ENCODE measurements around the gene SKAP1.
A peak's percentile ranks its signal among the peaks of the same experiment; 100 is the strongest.

SKAP1 gene

DNA sequence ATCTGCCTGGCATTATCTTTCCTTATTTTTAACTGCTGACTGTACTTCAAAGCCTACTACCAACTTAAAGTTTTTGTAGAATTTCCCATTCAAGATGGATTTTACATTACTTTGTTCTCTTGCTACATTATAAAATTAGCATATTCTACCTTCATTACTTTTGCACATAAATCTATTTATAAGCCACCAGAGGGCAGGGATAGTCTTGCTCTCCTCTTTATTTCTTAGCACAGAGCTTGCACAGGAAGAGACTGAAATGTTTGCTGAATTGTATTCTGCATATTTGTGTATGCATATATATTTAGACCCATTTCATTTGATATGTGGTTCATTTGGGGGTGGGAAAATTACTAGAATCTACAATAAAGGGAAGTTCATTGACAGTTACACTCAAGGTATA, 108.0 kb downstream of the SKAP1 start:
- H3K27ac Mint-ChIP-seq (ENCODE audit: low read depth): no peak overlapping the region
- ATAC-seq (replicated peaks; ENCODE audit: extremely low read depth, poor library complexity, severe bottlenecking): no peak
- no peak overlapping the region for H3K4me3 Mint-ChIP-seq
- no peak for DNase-seq (ENCODE audit: low spot score in 2 of 2)
- peaks cover 29% of the 10 kb centered on the region for H3K4me1 Mint-ChIP-seq
- no peaks in the 10 kb centered on the region for H3K9me3 Mint-ChIP-seq
- H3K27me3 Mint-ChIP-seq: no peaks in the 10 kb centered on the region
- peaks cover 10% of the 10 kb centered on the region for H3K36me3 Mint-ChIP-seq (ENCODE audit: insufficient read depth)

DNA sequence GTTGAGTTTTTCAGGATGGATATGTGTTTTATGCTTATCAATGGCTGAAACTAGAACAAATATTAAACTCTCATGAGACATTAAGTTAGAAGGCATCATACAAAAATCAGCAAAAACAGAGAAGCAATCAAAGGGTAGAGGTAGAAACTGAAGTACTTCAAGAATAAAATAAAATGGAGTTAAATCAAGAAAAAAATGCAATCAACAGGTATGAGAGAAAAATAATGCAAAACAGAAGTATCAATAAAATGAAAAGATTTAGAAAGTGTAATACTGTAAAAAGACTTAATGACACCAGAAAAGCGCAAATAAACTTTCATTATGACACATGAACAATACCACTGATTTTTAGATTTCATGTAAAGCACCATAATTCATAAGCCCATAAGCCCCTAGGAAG, 112.3 kb downstream of the SKAP1 start:
- no peak for ATAC-seq (replicated peaks; ENCODE audit: extremely low read depth, poor library complexity, severe bottlenecking)
- peaks cover 49% of the 10 kb centered on the region for H3K4me1 Mint-ChIP-seq
- H3K36me3 Mint-ChIP-seq (ENCODE audit: insufficient read depth): peaks cover 11% of the 10 kb centered on the region
- no peaks in the 10 kb centered on the region for H3K27me3 Mint-ChIP-seq
- DNase-seq (ENCODE audit: low spot score in 2 of 2): no peak
- H3K27ac Mint-ChIP-seq (ENCODE audit: low read depth): no peak overlapping the region
- no peaks in the 10 kb centered on the region for H3K9me3 Mint-ChIP-seq
- H3K4me3 Mint-ChIP-seq: no peak overlapping the region

DNA sequence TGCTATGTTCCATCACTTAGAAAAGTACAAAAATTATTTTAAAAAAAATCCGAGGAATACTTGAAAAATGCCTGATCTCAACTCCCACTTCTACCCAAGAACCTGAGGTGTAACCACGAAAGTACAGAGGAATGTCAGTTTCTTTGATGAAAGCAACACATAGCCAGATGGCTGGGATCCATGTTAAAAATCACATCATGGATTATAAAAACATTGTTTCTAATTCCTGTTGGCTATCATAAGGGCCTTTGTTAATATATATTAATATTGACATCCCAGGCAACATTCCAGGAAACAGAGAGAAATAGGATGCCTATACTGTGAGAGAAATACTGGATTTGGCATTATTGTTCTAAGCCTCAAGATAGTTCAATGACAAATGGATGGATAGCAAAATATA, 115.3 kb downstream of the SKAP1 start:
- Mint-ChIP-seq H3K4me3 (no peak overlapping the region), H3K27ac (ENCODE audit: low read depth) (no peak overlapping the region)
- ATAC-seq (replicated peaks; ENCODE audit: extremely low read depth, poor library complexity, severe bottlenecking): no peak

DNA sequence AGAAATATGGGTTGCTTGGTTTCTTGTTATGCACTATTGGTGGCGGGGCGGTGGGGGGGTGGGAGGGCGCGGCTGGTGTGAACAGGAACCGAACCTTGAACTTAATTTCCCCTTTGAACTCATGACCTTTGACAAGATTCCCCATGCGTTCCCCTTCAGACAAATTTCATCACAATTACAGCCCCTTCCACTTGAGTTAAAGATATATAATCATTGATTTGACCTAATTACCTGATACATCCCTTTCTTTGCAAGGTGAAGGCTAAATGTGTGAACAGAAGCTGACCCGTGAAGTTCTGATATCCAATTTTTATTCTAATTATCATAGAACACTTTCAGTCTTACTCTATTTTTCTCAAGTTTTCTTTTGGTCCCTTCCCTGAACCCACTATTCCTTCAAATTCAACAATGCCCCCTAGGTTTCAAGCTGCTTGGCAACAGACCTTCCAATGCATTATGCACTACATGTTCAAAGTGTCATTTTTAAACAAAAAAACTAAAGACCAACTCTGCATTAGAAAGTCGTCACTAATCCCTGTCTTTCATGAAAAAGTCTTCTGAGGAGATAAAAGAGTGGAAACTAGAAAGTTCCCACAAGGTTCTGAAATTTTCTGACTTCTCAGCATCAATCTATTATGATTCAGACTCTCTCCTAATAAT, 116.8 kb downstream of the SKAP1 start:
- DNase-seq (ENCODE audit: low spot score in 2 of 2) (no peak), ATAC-seq (replicated peaks; ENCODE audit: extremely low read depth, poor library complexity, severe bottlenecking) (no peak)
- no peaks in the 10 kb centered on the region for H3K9me3 Mint-ChIP-seq
- no peak overlapping the region for H3K4me3 Mint-ChIP-seq
- peaks cover 29% of the 10 kb centered on the region for H3K4me1 Mint-ChIP-seq
- H3K36me3 Mint-ChIP-seq (ENCODE audit: insufficient read depth): peaks cover 7% of the 10 kb centered on the region
- no peaks in the 10 kb centered on the region for H3K27me3 Mint-ChIP-seq
- no peak overlapping the region for H3K27ac Mint-ChIP-seq (ENCODE audit: low read depth)

More for the DNA sequence above, 115.3 kb downstream of the SKAP1 start:
- Mint-ChIP-seq H3K9me3 (no peaks in the 10 kb centered on the region), H3K4me1 (peaks cover 38% of the 10 kb centered on the region), H3K36me3 (ENCODE audit: insufficient read depth) (peaks cover 10% of the 10 kb centered on the region), H3K27me3 (no peaks in the 10 kb centered on the region)
- no peak for DNase-seq (ENCODE audit: low spot score in 2 of 2)

DNA sequence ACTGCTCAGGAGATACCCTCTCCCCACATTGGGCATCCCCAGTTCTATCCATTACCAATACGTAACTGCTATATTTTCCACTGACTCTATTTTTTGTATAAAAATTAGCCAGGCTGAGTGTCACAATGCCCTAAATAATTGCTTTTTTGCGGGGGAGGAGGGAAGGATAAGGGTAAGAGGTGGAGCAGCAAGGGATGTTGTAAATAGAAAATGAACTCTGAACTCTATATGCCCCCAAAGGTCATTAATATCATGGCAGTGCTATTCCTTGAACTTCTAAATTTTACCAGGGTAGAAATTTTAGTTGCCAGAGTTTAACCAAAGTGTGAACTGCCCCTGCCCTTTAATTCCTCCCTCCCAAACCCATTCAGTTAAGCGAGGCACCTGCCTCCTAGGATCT, 118.7 kb downstream of the SKAP1 start:
- Mint-ChIP-seq H3K4me3 (no peak overlapping the region), H3K27me3 (no peaks in the 10 kb centered on the region), H3K4me1 (peaks cover 18% of the 10 kb centered on the region), H3K9me3 (no peaks in the 10 kb centered on the region), H3K36me3 (ENCODE audit: insufficient read depth) (peaks cover 6% of the 10 kb centered on the region), H3K27ac (ENCODE audit: low read depth) (no peak overlapping the region)
- DNase-seq (ENCODE audit: low spot score in 2 of 2): no peak
- no peak for ATAC-seq (replicated peaks; ENCODE audit: extremely low read depth, poor library complexity, severe bottlenecking)

DNA sequence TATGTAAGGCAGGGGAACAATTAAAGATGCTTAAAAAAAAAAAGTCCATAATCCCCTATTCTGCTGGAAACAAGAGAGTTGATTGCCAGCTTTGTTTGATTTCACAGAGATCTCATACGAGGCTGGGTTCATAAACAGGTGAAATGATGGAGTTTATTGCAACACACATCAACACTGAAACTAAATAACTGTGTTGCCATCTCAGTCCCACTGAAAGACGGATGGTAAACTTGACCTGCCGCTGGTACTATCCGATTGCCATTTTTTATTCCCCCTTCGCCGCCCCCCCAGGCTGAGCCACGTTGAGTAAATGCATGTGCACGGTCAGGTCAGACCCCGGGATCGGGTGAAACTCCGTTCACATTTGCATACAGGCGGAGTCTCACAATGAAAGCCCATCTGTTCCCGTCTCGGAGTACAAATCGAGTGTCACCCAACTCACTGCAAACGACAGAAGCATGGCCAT, 119.2 kb downstream of the SKAP1 start:
- Mint-ChIP-seq H3K27ac (ENCODE audit: low read depth) (no peak overlapping the region), H3K27me3 (no peaks in the 10 kb centered on the region), H3K36me3 (ENCODE audit: insufficient read depth) (peaks cover 5% of the 10 kb centered on the region)

DNA sequence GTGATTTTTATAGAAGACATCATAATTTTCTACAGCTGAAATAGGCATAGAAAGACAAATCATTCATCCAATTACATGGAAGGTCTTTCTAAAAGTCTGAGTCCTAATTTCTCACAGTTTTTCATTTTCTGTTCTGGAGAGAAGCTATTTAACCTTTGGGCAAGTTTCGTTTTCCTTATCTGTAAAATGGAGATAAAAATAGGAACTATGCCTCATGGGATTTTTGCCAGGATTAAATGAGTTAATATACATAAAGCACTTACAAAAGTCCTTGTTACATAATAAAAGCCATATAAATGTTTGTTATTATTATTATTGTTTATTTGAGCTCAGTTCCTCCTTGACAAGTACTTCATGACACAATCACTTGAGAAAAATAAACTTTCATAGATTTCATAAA, 121.4 kb downstream of the SKAP1 start:
- Mint-ChIP-seq H3K27me3 (no peaks in the 10 kb centered on the region), H3K27ac (ENCODE audit: low read depth) (no peak overlapping the region), H3K36me3 (ENCODE audit: insufficient read depth) (peaks cover 5% of the 10 kb centered on the region), H3K9me3 (no peaks in the 10 kb centered on the region), H3K4me3 (no peak overlapping the region), H3K4me1 (peaks cover 17% of the 10 kb centered on the region)
- ATAC-seq (replicated peaks; ENCODE audit: extremely low read depth, poor library complexity, severe bottlenecking) (no peak), DNase-seq (ENCODE audit: low spot score in 2 of 2) (no peak)

More for the DNA sequence above, 119.2 kb downstream of the SKAP1 start:
- no peak overlapping the region for H3K4me3 Mint-ChIP-seq
- H3K4me1 Mint-ChIP-seq: peaks cover 12% of the 10 kb centered on the region
- no peaks in the 10 kb centered on the region for H3K9me3 Mint-ChIP-seq
- ATAC-seq (replicated peaks; ENCODE audit: extremely low read depth, poor library complexity, severe bottlenecking): no peak
- DNase-seq (ENCODE audit: low spot score in 2 of 2): no peak

DNA sequence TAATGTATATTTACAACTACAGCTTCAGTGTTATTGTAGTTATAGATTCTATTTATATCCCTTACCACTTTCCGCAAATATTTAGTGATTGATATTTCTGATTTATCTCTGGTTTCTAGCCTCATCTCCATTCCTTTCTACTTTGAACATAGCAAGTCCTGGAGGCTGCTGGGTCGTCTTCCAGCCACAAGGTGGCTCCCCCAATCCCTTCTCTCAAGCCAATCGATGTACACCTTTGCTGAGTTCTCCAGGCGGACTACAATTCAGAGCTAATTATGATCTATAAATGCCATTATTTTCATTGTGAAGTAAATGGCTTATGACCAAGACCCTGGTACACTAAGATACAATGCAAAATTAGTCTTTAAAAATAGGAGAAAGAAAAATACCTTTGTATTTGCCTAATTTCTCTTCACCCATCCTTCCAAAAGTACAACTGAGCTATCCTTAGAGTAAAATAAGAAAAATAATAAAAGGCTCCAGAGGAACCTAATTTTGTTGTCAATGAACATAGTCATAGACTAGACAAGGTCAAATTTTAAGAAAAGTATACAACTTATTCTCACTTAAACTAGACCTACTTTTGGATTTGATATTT, 122.1 kb downstream of the SKAP1 start:
- H3K4me1 Mint-ChIP-seq: peaks cover 11% of the 10 kb centered on the region
- peaks cover 5% of the 10 kb centered on the region for H3K36me3 Mint-ChIP-seq (ENCODE audit: insufficient read depth)
- no peaks in the 10 kb centered on the region for H3K9me3 Mint-ChIP-seq
- ATAC-seq (replicated peaks; ENCODE audit: extremely low read depth, poor library complexity, severe bottlenecking) (peak; percentile 68), DNase-seq (ENCODE audit: low spot score in 2 of 2) (peak in 1 of 2 donors; percentile 18)
- H3K27ac Mint-ChIP-seq (ENCODE audit: low read depth): peak overlapping the region; percentile 14
- no peaks in the 10 kb centered on the region for H3K27me3 Mint-ChIP-seq
- H3K4me3 Mint-ChIP-seq: no peak overlapping the region

DNA sequence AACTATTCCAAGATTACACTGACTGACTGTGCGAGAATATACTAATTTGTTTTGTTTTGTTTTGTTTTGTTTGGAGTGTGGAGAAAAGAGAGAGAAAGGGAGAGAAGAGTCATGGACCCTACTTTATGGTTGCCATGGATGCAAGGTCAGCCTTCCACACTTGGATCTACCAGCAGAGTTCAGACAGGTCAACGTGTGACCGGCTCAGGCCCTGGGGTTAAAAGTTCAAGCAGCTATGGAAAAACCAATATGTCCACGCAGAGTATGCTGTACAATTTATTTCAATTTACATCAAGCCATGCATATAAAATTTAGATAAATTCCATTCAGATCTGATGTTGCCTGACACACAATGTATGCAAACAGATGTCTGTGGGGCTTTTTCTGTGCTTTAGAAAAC, 122.8 kb downstream of the SKAP1 start:
- no peak overlapping the region for H3K27ac Mint-ChIP-seq (ENCODE audit: low read depth)
- ATAC-seq (replicated peaks; ENCODE audit: extremely low read depth, poor library complexity, severe bottlenecking): no peak
- peaks cover 11% of the 10 kb centered on the region for H3K4me1 Mint-ChIP-seq
- H3K4me3 Mint-ChIP-seq: no peak overlapping the region
- H3K27me3 Mint-ChIP-seq: no peaks in the 10 kb centered on the region
- H3K36me3 Mint-ChIP-seq (ENCODE audit: insufficient read depth): peaks cover 5% of the 10 kb centered on the region
- DNase-seq (ENCODE audit: low spot score in 2 of 2): no peak
- H3K9me3 Mint-ChIP-seq: no peaks in the 10 kb centered on the region

DNA sequence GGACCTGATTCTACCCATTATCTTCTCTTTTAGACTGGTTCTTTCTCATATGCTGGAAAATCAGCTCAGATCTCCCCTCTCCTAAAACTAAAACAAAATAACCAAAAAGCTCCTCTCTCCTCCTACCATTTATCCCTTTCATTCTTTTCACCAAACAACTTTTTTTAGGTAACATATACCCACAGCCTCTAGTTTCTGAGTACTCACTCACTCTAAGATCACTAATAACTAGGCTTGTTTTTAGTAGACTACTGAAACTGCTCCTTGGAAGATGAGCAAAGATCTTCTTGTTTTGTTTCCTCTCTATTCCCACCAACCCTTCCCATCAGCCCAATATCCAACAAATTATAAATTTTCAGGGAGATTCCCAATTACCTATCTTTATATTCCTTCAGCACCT, 129.0 kb downstream of the SKAP1 start:
- Mint-ChIP-seq H3K4me3 (no peak overlapping the region), H3K27ac (ENCODE audit: low read depth) (peak overlapping the region; percentile 13), H3K27me3 (no peaks in the 10 kb centered on the region), H3K9me3 (no peaks in the 10 kb centered on the region), H3K4me1 (peaks cover 41% of the 10 kb centered on the region), H3K36me3 (ENCODE audit: insufficient read depth) (no peaks in the 10 kb centered on the region)
- DNase-seq (ENCODE audit: low spot score in 2 of 2): no peak
- no peak for ATAC-seq (replicated peaks; ENCODE audit: extremely low read depth, poor library complexity, severe bottlenecking)

DNA sequence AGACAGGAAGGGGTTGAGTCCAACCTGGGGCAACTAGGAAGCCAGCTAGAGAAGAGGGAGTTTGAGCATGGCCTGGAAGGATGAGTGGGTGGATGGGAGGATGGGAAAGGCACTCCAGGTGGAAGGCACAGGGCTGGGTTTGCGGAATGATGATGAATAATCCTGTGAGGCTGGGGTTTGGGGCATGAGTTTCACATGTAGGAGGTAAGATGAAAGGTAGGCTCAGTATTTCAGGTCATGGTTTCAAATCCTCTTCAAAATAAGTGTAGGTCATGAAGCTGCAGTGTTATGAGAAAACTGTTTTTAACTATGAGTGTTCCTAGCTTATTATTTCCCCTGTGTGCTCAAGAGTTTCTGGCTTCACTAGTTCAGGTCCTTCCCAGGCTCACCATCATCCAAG, 130.3 kb downstream of the SKAP1 start:
- H3K9me3 Mint-ChIP-seq: no peaks in the 10 kb centered on the region
- no peaks in the 10 kb centered on the region for H3K27me3 Mint-ChIP-seq
- no peaks in the 10 kb centered on the region for H3K36me3 Mint-ChIP-seq (ENCODE audit: insufficient read depth)
- H3K4me3 Mint-ChIP-seq: no peak overlapping the region
- H3K4me1 Mint-ChIP-seq: peaks cover 54% of the 10 kb centered on the region
- ATAC-seq (replicated peaks; ENCODE audit: extremely low read depth, poor library complexity, severe bottlenecking): no peak
- DNase-seq (ENCODE audit: low spot score in 2 of 2): no peak
- H3K27ac Mint-ChIP-seq (ENCODE audit: low read depth): peak overlapping the region; percentile 13

DNA sequence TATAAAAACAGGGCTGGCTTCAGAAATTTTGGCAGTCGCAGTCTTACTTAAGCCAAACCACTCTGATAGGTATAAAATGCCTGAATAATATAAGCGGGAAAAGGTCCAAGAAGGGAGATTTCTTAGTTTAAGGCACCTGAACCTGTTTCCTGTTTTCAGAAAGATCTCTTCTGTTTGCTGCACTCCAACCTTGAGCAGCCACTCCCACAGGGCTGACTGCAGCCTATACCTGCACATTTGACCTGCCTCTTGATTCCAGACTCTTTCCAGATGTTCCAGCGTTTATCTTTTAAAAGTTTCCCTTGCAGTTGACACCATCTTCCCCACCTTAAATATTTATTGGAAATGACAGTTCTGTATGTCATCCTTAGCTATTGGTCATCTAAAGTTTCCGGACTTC, 132.2 kb downstream of the SKAP1 start:
- H3K36me3 Mint-ChIP-seq (ENCODE audit: insufficient read depth): no peaks in the 10 kb centered on the region
- no peak for ATAC-seq (replicated peaks; ENCODE audit: extremely low read depth, poor library complexity, severe bottlenecking)
- no peaks in the 10 kb centered on the region for H3K27me3 Mint-ChIP-seq
- no peak overlapping the region for H3K27ac Mint-ChIP-seq (ENCODE audit: low read depth)
- H3K4me1 Mint-ChIP-seq: peaks cover 57% of the 10 kb centered on the region
- DNase-seq (ENCODE audit: low spot score in 2 of 2): no peak
- no peaks in the 10 kb centered on the region for H3K9me3 Mint-ChIP-seq
- H3K4me3 Mint-ChIP-seq: no peak overlapping the region

DNA sequence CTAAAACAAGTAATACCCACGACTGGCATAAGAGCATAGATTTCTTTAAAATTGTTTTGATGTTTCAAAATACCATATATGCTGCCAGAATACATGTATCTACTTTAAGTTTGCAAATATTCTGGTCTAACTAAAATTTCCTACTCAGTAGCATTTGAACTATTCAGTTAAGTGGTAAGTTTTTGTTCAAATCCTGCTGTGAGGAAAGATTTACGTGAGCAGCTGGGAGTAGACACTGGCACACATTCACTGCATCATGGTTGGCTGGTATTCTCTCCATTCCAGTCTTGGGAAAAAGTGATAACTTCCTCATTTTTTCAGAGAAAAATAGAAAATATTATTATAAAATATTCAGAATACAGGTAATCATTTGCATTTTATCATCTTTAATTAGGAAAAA, 133.6 kb downstream of the SKAP1 start:
- Mint-ChIP-seq H3K36me3 (ENCODE audit: insufficient read depth) (no peaks in the 10 kb centered on the region), H3K27ac (ENCODE audit: low read depth) (peak overlapping the region; percentile 97), H3K9me3 (no peaks in the 10 kb centered on the region), H3K4me1 (peaks cover 58% of the 10 kb centered on the region), H3K27me3 (no peaks in the 10 kb centered on the region), H3K4me3 (no peak overlapping the region)
- no peak for ATAC-seq (replicated peaks; ENCODE audit: extremely low read depth, poor library complexity, severe bottlenecking)
- DNase-seq (ENCODE audit: low spot score in 2 of 2): no peak
